SK-N-SH treated with all-trans-retinoic acid at 6 μM for 48 hours (cell line): ENCODE data around the gene FABP3.

Experiments
- ATAC-seq: fragments of 200-7000 bp; cut with Tn5 transposase; 3 replicates; pipeline ENCODE4 v1.9.1; 2020; ENCODE audit warnings: mild to moderate bottlenecking, moderate library complexity
- ARNTL ChIP-seq: fragments of 450-650 bp; formaldehyde crosslinking; IDR thresholded peaks from 2 replicates; pipeline ENCODE4 v1.5.0; 2020; ENCODE audit warnings: low read depth, mild to moderate bottlenecking, moderate library complexity, borderline replicate concordance
- CSDC2 ChIP-seq: fragments of 250-450 bp; sonication (Bioruptor Pico); IDR thresholded peaks from 2 replicates; pipeline ENCODE4 v1.5.0; 2020; ENCODE audit warnings: mild to moderate bottlenecking, moderate library complexity
- CSRNP3 ChIP-seq: fragments of 250-450 bp; sonication (Bioruptor Pico); IDR thresholded peaks from 2 replicates; pipeline ENCODE4 v1.5.1; 2021; ENCODE audit warnings: mild to moderate bottlenecking, moderate library complexity
- ESRRG ChIP-seq: fragments of 250-450 bp; sonication (Bioruptor Pico); IDR thresholded peaks from 2 replicates; pipeline ENCODE4 v1.6.1; 2021; ENCODE audit warnings: mild to moderate bottlenecking
- GLIS3 ChIP-seq: fragments of 250-450 bp; sonication (Bioruptor Pico); IDR thresholded peaks from 2 replicates; pipeline ENCODE4 v1.5.0; 2020; ENCODE audit warnings: mild to moderate bottlenecking, moderate library complexity
- ISL1 ChIP-seq: fragments of 250-450 bp; sonication (Bioruptor Pico); IDR thresholded peaks from 2 replicates; pipeline ENCODE4 v2.1.2; 2022; ENCODE audit warnings: mild to moderate bottlenecking, moderate library complexity
- PPARA ChIP-seq: fragments of 250-450 bp; sonication (Bioruptor Pico); IDR thresholded peaks from 2 replicates; pipeline ENCODE4 v1.5.0; 2020; ENCODE audit warnings: mild to moderate bottlenecking, borderline replicate concordance
- RARB ChIP-seq: fragments of 250-450 bp; sonication (Bioruptor Pico); IDR thresholded peaks from 2 replicates; pipeline ENCODE4 v1.8.0; 2021; ENCODE audit warnings: mild to moderate bottlenecking, moderate library complexity
- SNAI2 ChIP-seq: fragments of 250-450 bp; sonication (Bioruptor Pico); IDR thresholded peaks from 2 replicates; pipeline ENCODE4 v1.5.0; 2020; ENCODE audit warnings: mild to moderate bottlenecking, moderate library complexity
- TCF4 ChIP-seq: fragments of 250-450 bp; sonication (Bioruptor Pico); IDR thresholded peaks from 2 replicates; pipeline ENCODE4 v1.8.0; 2021; ENCODE audit warnings: mild to moderate bottlenecking, moderate library complexity, borderline replicate concordance
- TOX ChIP-seq: fragments of 250-450 bp; sonication (Bioruptor Pico); IDR thresholded peaks from 2 replicates; pipeline ENCODE4 v1.8.0; 2021; ENCODE audit warnings: mild to moderate bottlenecking, moderate library complexity, borderline replicate concordance
- ZC3H10 ChIP-seq: fragments of 250-450 bp; sonication (Bioruptor Pico); IDR thresholded peaks from 2 replicates; pipeline ENCODE4 v1.5.1; 2021; ENCODE audit warnings: mild to moderate bottlenecking, moderate library complexity
- ZFP30 ChIP-seq: fragments of 450-650 bp; formaldehyde crosslinking; IDR thresholded peaks from 2 replicates; pipeline ENCODE4 v1.5.0; 2022; ENCODE audit warnings: mild to moderate bottlenecking, moderate library complexity
- ZNF565 ChIP-seq: fragments of 450-650 bp; formaldehyde crosslinking; conservative IDR thresholded peaks from 2 replicates; pipeline ENCODE4 v1.5.0; 2020; ENCODE audit warnings: low read depth, mild to moderate bottlenecking, moderate library complexity
- ZNF8 ChIP-seq: fragments of 450-650 bp; formaldehyde crosslinking; IDR thresholded peaks from 2 replicates; pipeline ENCODE4 v1.5.0; 2020; ENCODE audit warnings: mild to moderate bottlenecking, moderate library complexity
- TF ChIP-seq, protein P1 (sequence below): fragments of 250-450 bp; sonication (Bioruptor Pico); IDR thresholded peaks from 2 replicates; pipeline ENCODE4 v1.8.0; 2020; ENCODE audit warnings: mild to moderate bottlenecking, moderate library complexity, borderline replicate concordance
- TF ChIP-seq, protein P2 (sequence below): fragments of 250-450 bp; sonication (Bioruptor Pico); IDR thresholded peaks from 2 replicates; pipeline ENCODE4 v1.5.1; 2020; ENCODE audit warnings: low read depth, mild to moderate bottlenecking, moderate library complexity

FABP3 gene

GRCh38 chr1:31372051-31372450 is 825 bp downstream of the FABP3 start:
- ATAC-seq, result no peak
- TF ChIP-seq ISL1, result no peak
- no peak for TF ChIP-seq TOX (CRISPR knock-in tag)
- TF ChIP-seq, protein P1, sequence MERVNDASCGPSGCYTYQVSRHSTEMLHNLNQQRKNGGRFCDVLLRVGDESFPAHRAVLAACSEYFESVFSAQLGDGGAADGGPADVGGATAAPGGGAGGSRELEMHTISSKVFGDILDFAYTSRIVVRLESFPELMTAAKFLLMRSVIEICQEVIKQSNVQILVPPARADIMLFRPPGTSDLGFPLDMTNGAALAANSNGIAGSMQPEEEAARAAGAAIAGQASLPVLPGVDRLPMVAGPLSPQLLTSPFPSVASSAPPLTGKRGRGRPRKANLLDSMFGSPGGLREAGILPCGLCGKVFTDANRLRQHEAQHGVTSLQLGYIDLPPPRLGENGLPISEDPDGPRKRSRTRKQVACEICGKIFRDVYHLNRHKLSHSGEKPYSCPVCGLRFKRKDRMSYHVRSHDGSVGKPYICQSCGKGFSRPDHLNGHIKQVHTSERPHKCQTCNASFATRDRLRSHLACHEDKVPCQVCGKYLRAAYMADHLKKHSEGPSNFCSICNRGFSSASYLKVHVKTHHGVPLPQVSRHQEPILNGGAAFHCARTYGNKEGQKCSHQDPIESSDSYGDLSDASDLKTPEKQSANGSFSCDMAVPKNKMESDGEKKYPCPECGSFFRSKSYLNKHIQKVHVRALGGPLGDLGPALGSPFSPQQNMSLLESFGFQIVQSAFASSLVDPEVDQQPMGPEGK (CRISPR knock-in tag), result no peak
- no peak for TF ChIP-seq RARB
- TF ChIP-seq SNAI2 (CRISPR knock-in tag), result no peak
- no peak for TF ChIP-seq ZNF565 (CRISPR knock-in tag)
- no peak for TF ChIP-seq ESRRG
- TF ChIP-seq CSRNP3 (CRISPR knock-in tag), result no peak
- no peak for TF ChIP-seq GLIS3 (CRISPR knock-in tag)
- TF ChIP-seq ZC3H10 (CRISPR knock-in tag), result no peak
- TF ChIP-seq, all 23 proteins: peak for 0

GRCh38 chr1:31371121-31371959 is 1.5 kb downstream of the FABP3 start:
- TF ChIP-seq ARNTL (CRISPR knock-in tag) (no peak), ZFP30 (no peak), ZNF8 (CRISPR knock-in tag) (no peak), SNAI2 (CRISPR knock-in tag) (no peak), TCF4 (CRISPR knock-in tag) (no peak), CSRNP3 (CRISPR knock-in tag) (no peak), ZC3H10 (CRISPR knock-in tag) (no peak), ISL1 (no peak)
- ATAC-seq, result no peak

DNA sequence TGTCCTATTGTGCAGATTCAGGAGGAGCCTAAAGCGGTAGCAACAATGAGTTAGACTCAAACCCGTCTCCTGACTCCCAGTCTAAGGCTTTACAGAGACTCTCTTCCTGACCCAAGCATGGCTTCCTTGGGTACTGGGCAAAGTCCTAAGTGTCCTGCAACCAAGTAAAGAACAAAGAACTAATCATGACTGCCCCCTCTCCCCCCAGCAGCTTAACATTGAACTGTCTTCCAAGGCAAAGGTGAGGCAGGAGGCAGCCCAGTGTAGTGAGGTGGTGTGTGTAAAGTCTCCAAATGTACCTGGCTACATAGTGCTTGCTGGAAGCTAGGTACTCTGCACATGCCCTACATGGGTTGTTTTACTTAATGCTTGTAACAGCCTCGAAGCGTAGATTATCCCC is 2.3 kb downstream of the FABP3 start:
- TF ChIP-seq RARB, result no peak
- TF ChIP-seq CSRNP3 (CRISPR knock-in tag), result no peak
- no peak for TF ChIP-seq ISL1
- TF ChIP-seq ARNTL (CRISPR knock-in tag), result no peak
- TF ChIP-seq, protein P1 (CRISPR knock-in tag), result no peak
- TF ChIP-seq SNAI2 (CRISPR knock-in tag), result no peak
- no peak for TF ChIP-seq CSDC2
- TF ChIP-seq PPARA, result no peak
- no peak for TF ChIP-seq ZFP30
- TF ChIP-seq, protein P2, sequence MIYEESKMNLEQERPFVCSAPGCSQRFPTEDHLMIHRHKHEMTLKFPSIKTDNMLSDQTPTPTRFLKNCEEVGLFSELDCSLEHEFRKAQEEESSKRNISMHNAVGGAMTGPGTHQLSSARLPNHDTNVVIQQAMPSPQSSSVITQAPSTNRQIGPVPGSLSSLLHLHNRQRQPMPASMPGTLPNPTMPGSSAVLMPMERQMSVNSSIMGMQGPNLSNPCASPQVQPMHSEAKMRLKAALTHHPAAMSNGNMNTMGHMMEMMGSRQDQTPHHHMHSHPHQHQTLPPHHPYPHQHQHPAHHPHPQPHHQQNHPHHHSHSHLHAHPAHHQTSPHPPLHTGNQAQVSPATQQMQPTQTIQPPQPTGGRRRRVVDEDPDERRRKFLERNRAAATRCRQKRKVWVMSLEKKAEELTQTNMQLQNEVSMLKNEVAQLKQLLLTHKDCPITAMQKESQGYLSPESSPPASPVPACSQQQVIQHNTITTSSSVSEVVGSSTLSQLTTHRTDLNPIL, result no peak
- no peak for TF ChIP-seq ZNF565 (CRISPR knock-in tag)
- TF ChIP-seq, all 23 proteins: peak for 0
- no peak for ATAC-seq

GRCh38 chr1:31370021-31370420 is 2.9 kb downstream of the FABP3 start:
- TF ChIP-seq GLIS3 (CRISPR knock-in tag), result no peak
- TF ChIP-seq ARNTL (CRISPR knock-in tag), result no peak
- TF ChIP-seq ZNF8 (CRISPR knock-in tag), result no peak
- no peak for TF ChIP-seq CSDC2
- no peak for TF ChIP-seq RARB
- no peak for TF ChIP-seq ZFP30
- TF ChIP-seq TCF4 (CRISPR knock-in tag), result no peak
- ATAC-seq, result no peak
